ENCODE measurements around the gene ATP2C1.
A peak's percentile ranks its signal among the peaks of the same experiment; 100 is the strongest.
"Not testable (repeated sequence)": the region's sequence is repeated elsewhere in the genome, so short reads cannot be mapped to it uniquely, and the experiment has no call there.

The ATP2C1 gene

GRCh38 chr3:130941793-130942192, 47.9 kb downstream of the ATP2C1 start:
- no peak for DNase-seq

- DNase-seq: no peak
Measured at GRCh38 chr3:130946882-130947281, 53.0 kb downstream of the ATP2C1 start.

- no peak for DNase-seq
Measured at GRCh38 chr3:130948001-130948773, 54.3 kb downstream of the ATP2C1 start.

- no peak for DNase-seq
Measured at GRCh38 chr3:130948929-130949328, 55.0 kb downstream of the ATP2C1 start.

- no peak for DNase-seq
Measured at GRCh38 chr3:130950124-130950523, 56.2 kb downstream of the ATP2C1 start.

GRCh38 chr3:130950641-130951040, 56.8 kb downstream of the ATP2C1 start:
- DNase-seq: no peak

- DNase-seq: no peak
Measured at GRCh38 chr3:130955481-130955880, 61.6 kb downstream of the ATP2C1 start.

GRCh38 chr3:130956281-130956680, 62.4 kb downstream of the ATP2C1 start:
- no peak for DNase-seq

GRCh38 chr3:130956721-130957120, 62.8 kb downstream of the ATP2C1 start:
- no peak for DNase-seq

GRCh38 chr3:130960139-130960795, 66.4 kb downstream of the ATP2C1 start:
- no peak for DNase-seq

- no peak for DNase-seq
Measured at GRCh38 chr3:130961458-130961857, 67.6 kb downstream of the ATP2C1 start.

- no peak for DNase-seq
Measured at GRCh38 chr3:130963444-130963843, 69.6 kb downstream of the ATP2C1 start.

GRCh38 chr3:130963878-130964277, 70.0 kb downstream of the ATP2C1 start:
- peak; percentile 66 for DNase-seq

GRCh38 chr3:130967281-130967680, 73.4 kb downstream of the ATP2C1 start:
- DNase-seq: no peak

GRCh38 chr3:130968221-130968620, 74.3 kb downstream of the ATP2C1 start:
- no peak for DNase-seq

GRCh38 chr3:130969621-130970020, 75.7 kb downstream of the ATP2C1 start:
- DNase-seq: no peak

- DNase-seq: no peak
Measured at GRCh38 chr3:130971208-130971607, 77.3 kb downstream of the ATP2C1 start.

GRCh38 chr3:130972592-130972991, 78.7 kb downstream of the ATP2C1 start:
- not testable (repeated sequence) for DNase-seq

GRCh38 chr3:130973406-130973805, 79.5 kb downstream of the ATP2C1 start:
- DNase-seq: no peak

- DNase-seq: no peak
Measured at GRCh38 chr3:130974201-130974600, 80.3 kb downstream of the ATP2C1 start.

GRCh38 chr3:130975251-130975650, 81.4 kb downstream of the ATP2C1 start:
- no peak for DNase-seq

- DNase-seq: no peak
Measured at GRCh38 chr3:130976706-130977105, 82.8 kb downstream of the ATP2C1 start.

- no peak for DNase-seq
Measured at GRCh38 chr3:130979117-130979516, 85.2 kb downstream of the ATP2C1 start.

- no peak for DNase-seq
Measured at GRCh38 chr3:130981469-130981868, 87.6 kb downstream of the ATP2C1 start.

- DNase-seq: no peak
Measured at GRCh38 chr3:130990282-130990681, 96.4 kb downstream of the ATP2C1 start.

Measured in amniotic stem cell (primary cell).